ENCODE results near the gene SP100.

Gene SP100

DNA sequence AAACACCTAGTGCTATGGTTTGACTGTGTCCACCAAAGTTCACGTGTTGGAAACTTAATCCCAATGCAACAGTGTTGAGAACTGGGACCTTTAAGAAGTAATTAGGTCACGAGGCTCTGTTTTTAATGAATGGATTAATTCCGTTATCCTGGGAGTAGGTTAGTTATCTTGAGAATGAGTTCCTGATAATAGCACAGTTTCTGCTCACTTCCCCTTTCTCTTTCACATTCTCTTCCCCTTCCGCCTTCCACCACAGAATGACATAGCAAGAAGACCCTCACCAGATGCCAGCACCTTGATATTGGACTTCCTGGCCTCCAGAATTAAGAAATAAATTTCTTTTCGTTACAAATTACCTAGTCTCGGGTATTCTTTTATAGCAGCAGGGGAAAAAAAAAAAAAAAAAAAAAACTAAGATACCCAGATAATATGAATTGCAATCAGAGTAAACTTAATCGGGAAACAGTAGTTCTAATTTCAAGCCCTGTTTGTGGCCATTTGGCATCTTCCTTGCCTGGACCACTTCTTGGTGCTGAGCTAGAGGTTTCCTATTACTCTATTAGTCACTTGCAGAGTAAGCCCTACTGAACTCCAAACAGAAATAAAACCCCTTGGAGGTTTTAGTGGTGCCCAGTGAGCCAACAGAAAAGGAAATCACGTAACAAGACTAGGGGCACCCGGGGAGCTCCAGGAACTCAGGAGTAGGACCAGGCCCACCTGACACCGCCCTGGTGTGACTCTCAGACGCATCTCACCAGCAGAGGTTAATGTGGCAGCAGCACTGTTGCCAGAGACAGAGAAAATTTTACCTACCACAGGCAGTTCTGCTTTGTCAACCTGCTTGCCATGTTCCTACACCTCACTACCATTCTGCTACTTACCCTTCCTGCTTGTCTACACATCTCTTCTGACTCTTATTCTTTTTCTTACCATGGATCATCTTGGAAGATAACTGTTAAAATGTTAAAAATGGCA, 149.1 kb downstream of the SP100 start:
- no peak for DNase-seq

DNA sequence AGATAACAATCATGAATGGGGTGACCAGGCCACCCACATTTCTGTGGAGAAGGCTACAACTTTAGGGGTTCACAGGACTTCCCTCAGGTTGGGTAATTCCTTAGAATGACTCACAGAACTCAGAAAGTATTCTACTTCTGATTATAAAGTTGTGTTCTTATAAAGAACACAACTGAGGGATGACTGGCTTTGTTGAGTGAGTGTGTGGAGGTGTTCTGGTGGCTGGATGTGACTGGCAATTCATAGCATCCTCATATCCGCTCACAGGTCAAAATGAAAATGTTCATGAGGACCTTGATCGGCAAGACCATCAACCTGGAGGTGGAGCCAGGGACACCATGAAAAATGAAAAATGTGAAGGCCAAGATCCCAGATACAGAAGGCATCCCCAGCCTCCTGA, 153.3 kb downstream of the SP100 start:
- DNase-seq, result no peak

GRCh38 chr2:230570987-230571386, 155.0 kb downstream of the SP100 start:
- DNase-seq, result no peak

DNA sequence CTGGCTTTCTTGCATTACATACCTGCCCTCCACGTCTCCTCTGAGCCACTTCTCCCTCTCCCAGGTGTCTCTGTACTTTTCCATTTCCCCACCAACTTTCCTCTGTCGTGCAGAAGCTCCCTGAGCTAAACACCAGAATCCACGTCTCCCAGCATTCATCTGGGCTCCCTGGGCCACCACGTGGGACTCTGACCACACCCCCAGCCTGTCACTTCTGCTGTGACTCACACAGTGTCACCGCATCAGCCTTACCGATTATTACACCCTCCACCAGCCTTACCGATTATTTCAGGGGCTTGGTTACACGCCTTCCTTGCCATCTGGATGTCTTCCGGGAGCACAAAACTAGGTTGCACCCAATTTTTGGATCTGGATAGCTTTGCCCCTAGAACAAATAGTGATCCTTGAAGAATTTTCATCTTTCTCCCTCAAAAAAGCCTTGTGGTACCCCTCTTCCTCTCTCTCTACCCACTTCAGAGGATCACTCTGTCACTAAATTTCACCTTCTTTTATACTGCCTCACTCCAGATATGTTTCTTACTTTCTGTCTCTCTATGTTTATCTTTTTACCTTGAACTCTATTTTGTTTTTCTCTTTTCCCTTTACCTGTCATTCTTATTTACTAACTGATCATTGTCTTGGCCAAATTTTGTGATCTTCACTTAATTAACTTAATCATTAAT, 159.8 kb downstream of the SP100 start:
- no peak for DNase-seq

GRCh38 chr2:230577114-230577513, 161.1 kb downstream of the SP100 start:
- DNase-seq, result no peak

DNA sequence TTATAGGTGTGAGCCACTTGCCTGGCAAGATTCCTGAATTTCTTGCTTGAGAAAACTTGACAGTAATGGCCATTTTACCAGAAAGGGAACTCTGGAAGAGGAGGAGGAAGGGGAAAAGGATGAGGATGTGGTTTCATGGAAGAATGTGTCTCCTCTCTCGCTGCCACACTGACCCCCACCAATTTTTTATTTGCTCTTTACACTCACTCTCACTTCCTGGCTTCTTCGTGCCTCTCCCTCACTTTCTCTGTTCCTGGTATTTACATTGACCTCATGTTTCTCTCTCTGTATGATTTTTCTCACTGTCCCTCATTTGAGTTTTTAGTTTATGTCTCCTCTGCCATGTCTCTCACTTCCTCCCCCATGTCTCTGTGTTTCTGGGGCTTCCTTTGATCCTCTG, 162.1 kb downstream of the SP100 start:
- DNase-seq, result no peak

GRCh38 chr2:230582851-230583283, 166.9 kb downstream of the SP100 start:
- DNase-seq, result no peak

DNA sequence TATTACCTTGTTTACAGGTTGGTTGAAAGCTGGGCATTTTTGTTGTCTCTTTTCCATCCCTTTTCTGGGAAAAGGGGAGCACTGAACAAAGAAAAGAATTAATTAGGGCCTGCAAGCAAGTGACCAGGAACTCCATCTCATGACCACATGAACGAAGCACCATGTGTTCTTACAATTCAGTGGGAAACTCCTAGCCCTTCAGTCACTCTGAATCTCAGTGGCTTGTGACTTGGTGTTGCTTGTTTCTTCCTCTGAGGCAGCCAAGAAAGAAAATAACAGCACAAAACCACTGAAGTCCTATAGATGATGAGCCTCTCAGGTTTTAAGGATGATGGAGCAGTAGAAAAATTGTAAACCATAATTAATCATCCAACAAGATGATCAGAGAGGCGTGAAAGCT, 167.6 kb downstream of the SP100 start:
- no peak for DNase-seq

- no peak for DNase-seq
These were observed 170.5 kb downstream of the SP100 start for GRCh38 chr2:230586328-230586982.

GRCh38 chr2:230589025-230589424, 173.0 kb downstream of the SP100 start:
- DNase-seq, result no peak

DNA sequence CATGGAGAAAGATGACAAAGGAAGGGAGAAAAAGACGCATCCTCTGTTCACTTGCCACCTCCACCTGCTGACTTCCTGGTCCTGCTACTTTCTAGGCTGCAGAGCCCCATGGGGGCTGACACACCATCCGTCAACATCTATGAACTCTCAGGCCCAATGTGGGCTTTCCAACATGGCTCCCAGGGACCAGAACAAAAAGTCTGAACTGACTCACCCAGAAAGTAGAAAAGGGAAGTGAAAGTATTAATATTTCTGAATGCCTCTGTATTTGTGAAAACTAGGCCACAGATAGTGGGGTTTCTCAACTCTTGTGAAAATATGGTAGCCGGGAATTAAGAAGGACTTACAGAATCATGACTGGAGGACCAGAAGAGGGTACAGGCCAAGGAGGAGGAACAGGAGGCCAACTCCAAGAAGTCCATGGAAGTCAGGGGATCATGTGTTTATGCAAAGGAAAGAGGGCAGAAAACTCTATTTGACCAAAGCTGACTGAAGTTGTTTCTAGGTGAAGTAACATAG, 173.6 kb downstream of the SP100 start:
- no peak for DNase-seq

DNA sequence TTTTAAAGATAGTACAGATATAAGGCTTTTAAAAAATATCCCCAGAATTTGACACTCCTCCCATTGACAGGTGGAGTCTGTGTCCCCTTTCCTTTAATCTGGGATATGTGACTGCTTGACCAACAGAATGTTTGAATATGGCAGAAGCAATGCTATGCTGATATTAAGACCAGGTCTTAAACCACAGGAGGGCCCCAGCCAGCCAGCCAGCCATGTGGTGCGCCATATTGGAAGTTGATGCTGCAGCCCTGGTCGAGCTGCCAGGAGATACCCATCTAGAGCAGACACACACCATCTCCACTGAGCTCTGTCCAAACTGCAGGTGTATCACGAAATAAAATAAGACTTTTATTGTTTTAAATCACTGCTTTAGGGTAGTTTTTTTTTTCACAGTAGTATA, 174.3 kb downstream of the SP100 start:
- no peak for DNase-seq

DNA sequence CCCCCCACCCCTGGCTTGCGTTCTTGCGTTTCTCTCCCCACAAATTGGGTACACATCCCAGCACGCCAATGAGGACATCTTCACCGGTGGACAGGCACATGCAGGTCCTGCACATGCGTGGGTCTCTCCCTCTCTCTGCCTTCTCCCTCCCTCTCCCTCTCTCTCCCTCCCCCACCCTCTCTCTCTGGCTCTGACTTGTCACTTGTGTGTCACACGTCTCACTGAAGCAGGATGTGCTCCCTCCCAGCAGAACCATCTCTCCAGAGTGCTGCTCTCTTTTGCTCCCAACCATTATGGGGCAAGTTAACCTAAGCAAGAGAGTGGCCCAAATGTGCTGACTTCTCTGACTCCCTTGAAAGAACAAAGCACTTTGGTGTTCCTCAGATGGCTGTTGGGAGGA, 175.8 kb downstream of the SP100 start:
- no peak for DNase-seq

GRCh38 chr2:230592775-230593174, 176.8 kb downstream of the SP100 start:
- no peak for DNase-seq

Measured in NCI-H1694 (cell line).